RCC 7860 (cell line): ENCODE measurements around the gene THUMPD2.

ENCODE experiments used
- DNase-seq: peaks from one replicate; pipeline ENCODE4 v3.0.0-alpha.2; 2015; ENCODE audit warnings: low spot score
- FAIRE-seq: peaks from 2 replicates; lab custom pipeline; 2012; peaks lifted over from hg19 to GRCh38; lab: Jason Lieb, UNC

The THUMPD2 gene

GRCh38 chr2:39757156-39757555, 21.9 kb downstream of the THUMPD2 start:
- DNase-seq (no peak), FAIRE-seq (no peak)

- DNase-seq (no peak), FAIRE-seq (no peak)
Measured at GRCh38 chr2:39755466-39755865, 23.6 kb downstream of the THUMPD2 start.

GRCh38 chr2:39743269-39743776, 35.7 kb downstream of the THUMPD2 start:
- DNase-seq (no peak), FAIRE-seq (no peak)

GRCh38 chr2:39741871-39742270, 37.2 kb downstream of the THUMPD2 start:
- FAIRE-seq (no peak), DNase-seq (no peak)

- FAIRE-seq (no peak), DNase-seq (no peak)
Measured at GRCh38 chr2:39739386-39739785, 39.7 kb downstream of the THUMPD2 start.

GRCh38 chr2:39738936-39739335, 40.1 kb downstream of the THUMPD2 start:
- FAIRE-seq (no peak), DNase-seq (no peak)

GRCh38 chr2:39737661-39738060, 41.4 kb downstream of the THUMPD2 start:
- FAIRE-seq (peak; percentile 75), DNase-seq (peak; percentile 81)

- FAIRE-seq (peak; percentile 82), DNase-seq (peak; percentile 85)
Measured at GRCh38 chr2:39736640-39737039, 42.4 kb downstream of the THUMPD2 start.

- FAIRE-seq (no peak), DNase-seq (no peak)
Measured at GRCh38 chr2:39735648-39736047, 43.4 kb downstream of the THUMPD2 start.

GRCh38 chr2:39734445-39734844, 44.6 kb downstream of the THUMPD2 start:
- DNase-seq (no peak), FAIRE-seq (no peak)

- FAIRE-seq = no peak
- DNase-seq = no peak
Measured at GRCh38 chr2:39733070-39733674, 45.9 kb downstream of the THUMPD2 start.

- DNase-seq (no peak), FAIRE-seq (no peak)
Measured at GRCh38 chr2:39732482-39732881, 46.6 kb downstream of the THUMPD2 start.

GRCh38 chr2:39731546-39731945, 47.5 kb downstream of the THUMPD2 start:
- DNase-seq = no peak
- FAIRE-seq = no peak

- no peak for DNase-seq
- no peak for FAIRE-seq
Measured at GRCh38 chr2:39730685-39731302, 48.3 kb downstream of the THUMPD2 start.

GRCh38 chr2:39730276-39730675, 48.8 kb downstream of the THUMPD2 start:
- DNase-seq (no peak), FAIRE-seq (no peak)

- DNase-seq = peak; percentile 30
- no peak for FAIRE-seq
Measured at GRCh38 chr2:39728941-39729351, 50.1 kb downstream of the THUMPD2 start.

GRCh38 chr2:39728085-39728484, 51.0 kb downstream of the THUMPD2 start:
- peak; percentile 74 for DNase-seq
- peak; percentile 68 for FAIRE-seq

GRCh38 chr2:39725401-39725800, 53.7 kb downstream of the THUMPD2 start:
- FAIRE-seq (peak; percentile 30), DNase-seq (peak; percentile 56)

- FAIRE-seq (peak; percentile 67), DNase-seq (peak; percentile 65)
Measured at GRCh38 chr2:39724828-39725144, 54.3 kb downstream of the THUMPD2 start.

- peak; percentile 59 for FAIRE-seq
- DNase-seq = peak; percentile 60
Measured at GRCh38 chr2:39723946-39724827, 54.9 kb downstream of the THUMPD2 start.

- FAIRE-seq (no peak), DNase-seq (no peak)
Measured at GRCh38 chr2:39723497-39723896, 55.6 kb downstream of the THUMPD2 start.

GRCh38 chr2:39720970-39721369, 58.1 kb downstream of the THUMPD2 start:
- no peak for DNase-seq
- FAIRE-seq = no peak
